Measurements from ENCODE around the gene ASAP3. TPM values are rescaled to one million over a fixed set of nuclear protein-coding genes. Genes with fewer than 3 reads are reported as not detected.

ASAP3 gene
- total RNA-seq, 1 donor from 2014 or later, result 31.1 TPM

- Mint-ChIP-seq H3K27me3 (ENCODE audit: unreplicated experiment) (no peaks in the 10 kb centered on the region), H3K4me1 (ENCODE audit: unreplicated experiment) (no peaks in the 10 kb centered on the region), H3K9me3 (ENCODE audit: unreplicated experiment) (no peaks in the 10 kb centered on the region), H3K4me3 (ENCODE audit: unreplicated experiment) (no peak overlapping the region), H3K27ac (ENCODE audit: unreplicated experiment) (no peak overlapping the region), H3K36me3 (ENCODE audit: unreplicated experiment) (peaks cover 13% of the 10 kb centered on the region)
- TF ChIP-seq CTCF (IDR thresholded peaks at IDR 0.05), result no peak
- no peak for DNase-seq (ENCODE audit: extremely low spot score, unreplicated experiment)
These were observed 35.1 kb downstream of the ASAP3 start for GRCh38 chr1:23448846-23449245.

GRCh38 chr1:23446661-23447310 is 37.2 kb downstream of the ASAP3 start:
- no peak overlapping the region for H3K27ac Mint-ChIP-seq (ENCODE audit: unreplicated experiment)
- no peaks in the 10 kb centered on the region for H3K4me1 Mint-ChIP-seq (ENCODE audit: unreplicated experiment)
- no peak overlapping the region for H3K4me3 Mint-ChIP-seq (ENCODE audit: unreplicated experiment)
- no peak for TF ChIP-seq CTCF (IDR thresholded peaks at IDR 0.05)
- peaks cover 7% of the 10 kb centered on the region for H3K36me3 Mint-ChIP-seq (ENCODE audit: unreplicated experiment)
- no peaks in the 10 kb centered on the region for H3K27me3 Mint-ChIP-seq (ENCODE audit: unreplicated experiment)
- no peaks in the 10 kb centered on the region for H3K9me3 Mint-ChIP-seq (ENCODE audit: unreplicated experiment)
- no peak for DNase-seq (ENCODE audit: extremely low spot score, unreplicated experiment)

GRCh38 chr1:23444596-23445390 is 39.2 kb downstream of the ASAP3 start:
- Mint-ChIP-seq H3K9me3 (ENCODE audit: unreplicated experiment) (no peaks in the 10 kb centered on the region), H3K27ac (ENCODE audit: unreplicated experiment) (no peak overlapping the region), H3K36me3 (ENCODE audit: unreplicated experiment) (peaks cover 11% of the 10 kb centered on the region), H3K4me1 (ENCODE audit: unreplicated experiment) (no peaks in the 10 kb centered on the region), H3K4me3 (ENCODE audit: unreplicated experiment) (no peak overlapping the region), H3K27me3 (ENCODE audit: unreplicated experiment) (no peaks in the 10 kb centered on the region)
- DNase-seq (ENCODE audit: extremely low spot score, unreplicated experiment), result no peak
- TF ChIP-seq CTCF (IDR thresholded peaks at IDR 0.05), result no peak

- H3K27ac Mint-ChIP-seq (ENCODE audit: unreplicated experiment), result no peak overlapping the region
- DNase-seq (ENCODE audit: extremely low spot score, unreplicated experiment), result no peak
- H3K4me3 Mint-ChIP-seq (ENCODE audit: unreplicated experiment), result no peak overlapping the region
- peaks cover 14% of the 10 kb centered on the region for H3K36me3 Mint-ChIP-seq (ENCODE audit: unreplicated experiment)
- no peaks in the 10 kb centered on the region for H3K4me1 Mint-ChIP-seq (ENCODE audit: unreplicated experiment)
- no peaks in the 10 kb centered on the region for H3K27me3 Mint-ChIP-seq (ENCODE audit: unreplicated experiment)
- H3K9me3 Mint-ChIP-seq (ENCODE audit: unreplicated experiment), result no peaks in the 10 kb centered on the region
- TF ChIP-seq CTCF (IDR thresholded peaks at IDR 0.05), result no peak
These were observed 39.9 kb downstream of the ASAP3 start for GRCh38 chr1:23444104-23444533.

GRCh38 chr1:23442751-23443150 is 41.2 kb downstream of the ASAP3 start:
- Mint-ChIP-seq H3K4me1 (ENCODE audit: unreplicated experiment) (no peaks in the 10 kb centered on the region), H3K27ac (ENCODE audit: unreplicated experiment) (no peak overlapping the region), H3K4me3 (ENCODE audit: unreplicated experiment) (no peak overlapping the region), H3K9me3 (ENCODE audit: unreplicated experiment) (no peaks in the 10 kb centered on the region), H3K36me3 (ENCODE audit: unreplicated experiment) (peaks cover 19% of the 10 kb centered on the region), H3K27me3 (ENCODE audit: unreplicated experiment) (no peaks in the 10 kb centered on the region)
- TF ChIP-seq CTCF (IDR thresholded peaks at IDR 0.05), result no peak
- DNase-seq (ENCODE audit: extremely low spot score, unreplicated experiment), result no peak
